ENCODE measurements around the gene CLIP1.
"Not testable (repeated sequence)": the region's sequence is repeated elsewhere in the genome, so short reads cannot be mapped to it uniquely, and the experiment has no call there.

CLIP1 gene

DNA sequence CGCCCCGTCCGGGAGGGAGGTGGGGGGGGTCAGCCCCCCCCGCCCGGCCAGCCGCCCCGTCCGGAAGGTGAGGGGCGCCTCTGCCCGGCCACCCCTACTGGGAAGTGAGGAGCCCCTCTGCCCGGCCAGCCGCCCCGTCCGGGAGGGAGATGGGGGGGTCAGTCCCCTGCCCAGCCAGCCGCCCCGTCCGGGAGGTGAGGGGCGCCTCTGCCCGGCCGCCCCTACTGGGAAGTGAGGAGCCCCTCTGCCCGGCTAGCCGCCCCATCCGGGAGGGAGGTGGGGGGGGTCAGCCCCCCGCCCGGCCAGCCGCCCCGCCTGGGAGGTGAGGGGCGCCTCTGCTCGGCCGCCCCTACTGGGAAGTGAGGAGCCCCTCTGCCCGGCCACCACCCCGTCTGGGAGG lies 64.9 kb downstream of the CLIP1 start:
- H3K9me2 ChIP-seq (ENCODE audit: low read depth, low read length); H3K9ac ChIP-seq (ENCODE audit: low read length); H3K4me2 ChIP-seq (ENCODE audit: low read length); H3K4me1 ChIP-seq (ENCODE audit: insufficient read depth, low read length, severe bottlenecking); H3K9me3 ChIP-seq (ENCODE audit: low read length); H2AFZ ChIP-seq (ENCODE audit: low read length); H3K79me2 ChIP-seq (ENCODE audit: insufficient read depth, low read length); H4K20me1 ChIP-seq (ENCODE audit: insufficient read depth, low read length); H3F3A ChIP-seq (ENCODE audit: insufficient read depth, low read length); H3K27ac ChIP-seq (ENCODE audit: low read depth, low read length, poor library complexity, severe bottlenecking); H3K4me3 ChIP-seq (ENCODE audit: low read depth, low read length, poor library complexity, severe bottlenecking); H3K27me3 ChIP-seq (ENCODE audit: insufficient read depth, low read length): not testable (repeated sequence)
- peaks cover 19% of the 10 kb centered on the region; the same call in 1 of the 2 replicates for H3K36me3 ChIP-seq (ENCODE audit: insufficient read depth, low read length)

DNA sequence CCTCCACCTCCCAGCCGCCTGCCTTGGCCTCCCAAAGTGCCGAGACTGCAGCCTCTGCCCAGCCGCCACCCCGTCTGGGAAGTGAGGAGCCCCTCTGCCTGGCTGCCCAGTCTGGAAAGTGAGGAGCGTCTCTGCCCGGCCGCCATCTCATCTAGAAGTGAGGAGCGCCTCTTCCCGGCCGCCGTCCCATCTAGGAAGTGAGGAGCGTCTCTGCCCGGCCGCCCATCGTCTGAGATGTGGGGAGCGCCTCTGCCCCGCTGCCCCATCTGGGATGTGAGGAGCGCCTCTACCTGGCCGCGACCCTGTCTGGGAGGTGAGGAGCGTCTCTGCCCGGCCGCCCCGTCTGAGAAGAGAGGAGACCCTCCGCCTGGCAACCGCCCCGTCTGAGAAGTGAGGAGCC lies 65.5 kb downstream of the CLIP1 start:
- H3K79me2 ChIP-seq (ENCODE audit: insufficient read depth, low read length); H3K4me3 ChIP-seq (ENCODE audit: low read depth, low read length, poor library complexity, severe bottlenecking); H3K9ac ChIP-seq (ENCODE audit: low read length); H2AFZ ChIP-seq (ENCODE audit: low read length); H3F3A ChIP-seq (ENCODE audit: insufficient read depth, low read length); H4K20me1 ChIP-seq (ENCODE audit: insufficient read depth, low read length); H3K4me1 ChIP-seq (ENCODE audit: insufficient read depth, low read length, severe bottlenecking); H3K4me2 ChIP-seq (ENCODE audit: low read length); H3K9me3 ChIP-seq (ENCODE audit: low read length); H3K9me2 ChIP-seq (ENCODE audit: low read depth, low read length); H3K27ac ChIP-seq (ENCODE audit: low read depth, low read length, poor library complexity, severe bottlenecking); H3K27me3 ChIP-seq (ENCODE audit: insufficient read depth, low read length): not testable (repeated sequence)
- peaks cover 23% of the 10 kb centered on the region; the same call in 1 of the 2 replicates for H3K36me3 ChIP-seq (ENCODE audit: insufficient read depth, low read length)

DNA sequence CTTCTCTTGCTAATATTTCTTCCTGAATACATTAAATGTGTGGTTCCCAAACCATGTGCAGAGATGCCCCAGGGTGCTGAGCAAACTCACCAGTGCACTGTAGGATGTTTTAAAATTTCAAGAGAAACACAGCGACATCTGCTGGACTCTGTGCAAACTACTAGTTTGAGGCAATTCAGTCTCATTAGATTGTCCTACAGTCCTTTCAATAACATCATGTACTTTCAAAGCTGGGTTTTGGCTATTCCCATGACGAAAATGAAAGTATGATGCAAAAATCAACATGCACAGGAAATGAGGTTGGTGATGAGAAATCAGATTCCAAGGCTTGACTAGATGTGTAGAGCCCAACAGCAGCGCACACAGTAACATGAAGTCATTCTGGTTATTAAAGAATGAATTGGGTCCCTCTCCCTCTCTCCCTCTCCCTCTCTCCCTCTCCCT lies 66.3 kb downstream of the CLIP1 start:
- Histone ChIP-seq H3K4me3 (ENCODE audit: low read depth, low read length, poor library complexity, severe bottlenecking) (no peak overlapping the region), H3K79me2 (ENCODE audit: insufficient read depth, low read length) (no peaks in the 10 kb centered on the region), H3K36me3 (ENCODE audit: insufficient read depth, low read length) (peaks cover 26% of the 10 kb centered on the region; the same call in 1 of the 2 replicates), H3K4me2 (ENCODE audit: low read length) (no peak overlapping the region), H3K27me3 (ENCODE audit: insufficient read depth, low read length) (no peaks in the 10 kb centered on the region), H3F3A (ENCODE audit: insufficient read depth, low read length) (no peaks in the 10 kb centered on the region), H2AFZ (ENCODE audit: low read length) (no peak overlapping the region), H4K20me1 (ENCODE audit: insufficient read depth, low read length) (no peaks in the 10 kb centered on the region), H3K9me3 (ENCODE audit: low read length) (no peaks in the 10 kb centered on the region), H3K9me2 (ENCODE audit: low read depth, low read length) (no peaks in the 10 kb centered on the region), H3K4me1 (ENCODE audit: insufficient read depth, low read length, severe bottlenecking) (no peaks in the 10 kb centered on the region), H3K27ac (ENCODE audit: low read depth, low read length, poor library complexity, severe bottlenecking) (no peak overlapping the region), H3K9ac (ENCODE audit: low read length) (no peak overlapping the region)
- TF ChIP-seq, protein P1, sequence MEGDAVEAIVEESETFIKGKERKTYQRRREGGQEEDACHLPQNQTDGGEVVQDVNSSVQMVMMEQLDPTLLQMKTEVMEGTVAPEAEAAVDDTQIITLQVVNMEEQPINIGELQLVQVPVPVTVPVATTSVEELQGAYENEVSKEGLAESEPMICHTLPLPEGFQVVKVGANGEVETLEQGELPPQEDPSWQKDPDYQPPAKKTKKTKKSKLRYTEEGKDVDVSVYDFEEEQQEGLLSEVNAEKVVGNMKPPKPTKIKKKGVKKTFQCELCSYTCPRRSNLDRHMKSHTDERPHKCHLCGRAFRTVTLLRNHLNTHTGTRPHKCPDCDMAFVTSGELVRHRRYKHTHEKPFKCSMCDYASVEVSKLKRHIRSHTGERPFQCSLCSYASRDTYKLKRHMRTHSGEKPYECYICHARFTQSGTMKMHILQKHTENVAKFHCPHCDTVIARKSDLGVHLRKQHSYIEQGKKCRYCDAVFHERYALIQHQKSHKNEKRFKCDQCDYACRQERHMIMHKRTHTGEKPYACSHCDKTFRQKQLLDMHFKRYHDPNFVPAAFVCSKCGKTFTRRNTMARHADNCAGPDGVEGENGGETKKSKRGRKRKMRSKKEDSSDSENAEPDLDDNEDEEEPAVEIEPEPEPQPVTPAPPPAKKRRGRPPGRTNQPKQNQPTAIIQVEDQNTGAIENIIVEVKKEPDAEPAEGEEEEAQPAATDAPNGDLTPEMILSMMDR (IDR thresholded peaks at IDR 0.05; ENCODE audit: low read length) = peak; percentile 85
- TF ChIP-seq EZH2 (IDR thresholded peaks at IDR 0.05; ENCODE audit: borderline replicate concordance, low read length) = no peak

DNA sequence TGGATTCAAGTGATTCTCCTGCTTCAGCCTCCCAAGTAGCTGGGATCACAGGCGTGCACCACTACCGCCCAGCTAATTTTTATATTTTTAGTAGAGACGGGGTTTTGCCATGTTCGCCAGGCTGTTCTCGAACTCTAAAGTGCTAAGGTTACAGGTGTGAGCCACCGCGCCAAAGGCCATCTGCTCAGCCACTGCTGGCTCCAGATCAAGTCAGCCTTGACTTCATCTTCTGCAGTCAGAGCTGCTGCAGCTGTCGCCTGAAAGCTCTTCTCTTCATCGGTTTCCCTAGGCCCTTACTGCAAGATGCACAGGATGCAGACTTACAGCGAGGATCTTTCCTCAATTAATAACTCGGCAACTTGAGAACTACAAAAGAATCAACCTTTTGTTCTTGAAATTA lies 66.8 kb downstream of the CLIP1 start:
- no peak overlapping the region for H3K4me2 ChIP-seq (ENCODE audit: low read length)
- no peaks in the 10 kb centered on the region for H3K9me3 ChIP-seq (ENCODE audit: low read length)
- no peak overlapping the region for H3K4me3 ChIP-seq (ENCODE audit: low read depth, low read length, poor library complexity, severe bottlenecking)
- H3K9ac ChIP-seq (ENCODE audit: low read length) = no peak overlapping the region
- TF ChIP-seq EZH2 (IDR thresholded peaks at IDR 0.05; ENCODE audit: borderline replicate concordance, low read length) = no peak
- TF ChIP-seq, protein P1 (IDR thresholded peaks at IDR 0.05; ENCODE audit: low read length) = no peak
- H3K9me2 ChIP-seq (ENCODE audit: low read depth, low read length) = no peaks in the 10 kb centered on the region
- no peak overlapping the region for H3K27ac ChIP-seq (ENCODE audit: low read depth, low read length, poor library complexity, severe bottlenecking)
- H2AFZ ChIP-seq (ENCODE audit: low read length) = no peak overlapping the region
- H3K36me3 ChIP-seq (ENCODE audit: insufficient read depth, low read length) = peaks cover 26% of the 10 kb centered on the region; the same call in 1 of the 2 replicates
- H4K20me1 ChIP-seq (ENCODE audit: insufficient read depth, low read length) = no peaks in the 10 kb centered on the region
- H3K79me2 ChIP-seq (ENCODE audit: insufficient read depth, low read length) = no peaks in the 10 kb centered on the region
- H3K27me3 ChIP-seq (ENCODE audit: insufficient read depth, low read length) = no peaks in the 10 kb centered on the region
- no peaks in the 10 kb centered on the region for H3F3A ChIP-seq (ENCODE audit: insufficient read depth, low read length)
- no peaks in the 10 kb centered on the region for H3K4me1 ChIP-seq (ENCODE audit: insufficient read depth, low read length, severe bottlenecking)
